Pulmonary artery endothelial cell (primary cell): Measurements from ENCODE around the gene SGK1. TPM values are rescaled to one million over a fixed set of nuclear protein-coding genes. Genes with fewer than 3 reads are reported as not detected.

Source experiments
- DNase-seq: peaks from one replicate; pipeline ENCODE4 v3.0.0-alpha.2; 2011; ENCODE audit warnings: low read depth, low spot score
- total RNA-seq: library from RNA; depleted of rRNA; stranded (reverse); fragments of >200 nt; gene quantifications from 2 replicates; pipeline ENCODE4 v1.2.3, GENCODE V29; 2014

SGK1 gene
- total RNA-seq, 1 donor from 2014 or later, result 242 TPM

DNA sequence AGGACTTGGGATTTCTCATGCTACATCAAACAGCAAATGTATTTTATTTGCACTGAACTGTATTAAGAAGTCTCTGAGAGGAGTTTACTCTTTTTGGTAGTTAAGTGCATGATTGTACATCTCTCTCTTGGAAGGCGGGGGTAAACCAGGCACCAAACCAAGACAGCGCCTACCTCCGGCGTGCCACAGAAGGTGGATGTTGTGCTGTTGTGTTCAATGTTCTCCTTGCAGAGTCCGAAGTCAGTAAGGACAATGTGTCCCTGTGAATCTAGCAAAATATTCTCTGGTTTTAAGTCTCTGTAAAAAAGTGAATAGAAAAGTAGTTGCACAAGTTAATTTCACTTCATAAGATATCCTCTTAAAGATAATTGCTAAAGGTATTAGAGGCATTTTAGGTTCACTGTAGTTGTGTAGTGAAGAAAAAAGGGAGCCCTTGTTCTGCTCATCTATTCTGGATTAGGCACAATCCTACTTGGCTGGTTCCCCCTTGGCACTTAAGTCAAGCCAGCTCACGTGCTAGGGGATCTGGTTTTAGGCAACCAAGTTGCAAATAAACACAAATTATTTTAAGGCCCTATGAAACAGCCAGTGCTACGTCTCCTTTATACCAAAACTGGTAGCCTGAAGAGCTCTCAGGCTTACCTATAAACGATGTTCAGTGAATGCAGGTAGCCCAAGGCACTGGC is 145.7 kb downstream of the SGK1 start:
- no peak for DNase-seq

DNA sequence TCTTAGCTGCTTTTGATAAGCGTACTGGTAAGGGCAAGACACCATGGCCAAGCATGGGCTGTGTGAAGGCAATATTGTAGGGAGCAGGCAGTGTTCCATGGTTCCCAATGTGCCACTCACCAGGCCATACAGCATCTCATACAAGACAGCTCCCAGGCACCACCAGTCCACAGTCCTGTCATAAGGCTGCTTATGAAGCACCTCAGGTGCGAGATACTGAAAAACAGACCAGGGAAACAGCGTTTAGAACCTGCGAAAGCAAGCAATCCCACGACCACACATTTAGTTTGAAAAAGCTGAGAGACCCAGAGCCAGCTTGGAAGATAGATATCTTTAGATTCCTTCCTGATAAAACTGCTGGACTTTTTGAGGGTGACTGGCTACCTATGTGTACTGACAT is 146.4 kb downstream of the SGK1 start:
- no peak for DNase-seq

GRCh38 chr6:134170844-134171243 is 147.1 kb downstream of the SGK1 start:
- no peak for DNase-seq

GRCh38 chr6:134169871-134170486 is 147.9 kb downstream of the SGK1 start:
- DNase-seq, result no peak

DNA sequence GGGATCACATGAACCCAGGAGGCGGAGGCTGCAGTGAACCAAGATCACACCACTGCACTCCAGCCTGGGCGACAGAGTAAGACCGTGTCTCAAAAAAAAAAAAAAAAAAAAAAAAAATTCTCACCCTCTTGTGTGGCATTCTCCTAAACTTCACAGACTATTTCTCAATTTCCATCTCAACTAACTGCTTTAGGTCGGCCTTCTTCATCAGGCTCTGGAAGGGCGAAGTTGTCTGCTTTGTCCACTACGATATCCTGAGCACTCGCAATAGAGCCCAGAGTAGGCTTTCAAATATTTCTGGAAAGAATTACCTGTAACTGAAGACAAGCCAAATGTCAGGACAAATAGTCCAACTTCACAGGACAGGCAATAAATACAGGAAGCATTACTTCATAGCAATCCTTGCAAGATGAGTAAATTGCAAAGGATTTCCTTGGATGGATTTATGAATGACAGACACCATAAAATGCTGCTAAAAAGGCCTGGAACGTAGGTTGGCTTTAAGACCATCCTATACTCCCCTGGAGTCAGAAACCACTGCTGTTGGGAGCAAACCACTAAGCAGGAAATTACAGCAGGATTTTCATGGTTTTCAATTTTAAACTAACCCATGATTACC is 149.2 kb downstream of the SGK1 start:
- no peak for DNase-seq

- no peak for DNase-seq
These were observed 151.2 kb downstream of the SGK1 start for GRCh38 chr6:134166511-134167261.

GRCh38 chr6:134165561-134166201 is 152.2 kb downstream of the SGK1 start:
- no peak for DNase-seq

- DNase-seq, result no peak
These were observed 153.6 kb downstream of the SGK1 start for GRCh38 chr6:134164300-134164699.

DNA sequence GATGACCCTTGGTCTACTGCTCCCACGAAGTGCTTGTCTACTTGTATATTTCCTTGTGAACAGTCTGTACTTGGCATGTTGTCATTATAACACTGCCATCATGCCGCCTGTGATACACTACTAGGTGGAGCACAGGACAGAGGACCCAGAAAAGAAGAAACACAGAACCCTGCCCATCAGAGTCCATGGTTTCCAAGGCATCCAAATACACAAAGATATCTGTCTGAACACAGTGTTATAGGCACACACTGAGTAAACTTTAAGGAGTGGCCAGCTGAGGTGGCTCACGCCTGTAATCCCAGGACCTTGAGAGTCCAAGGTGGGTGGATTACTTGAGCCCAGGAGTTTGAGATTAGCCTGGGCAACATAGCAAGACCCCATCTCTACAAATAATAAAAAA is 155.0 kb downstream of the SGK1 start:
- no peak for DNase-seq

- DNase-seq, result no peak
These were observed 156.9 kb downstream of the SGK1 start for GRCh38 chr6:134161041-134161440.

DNA sequence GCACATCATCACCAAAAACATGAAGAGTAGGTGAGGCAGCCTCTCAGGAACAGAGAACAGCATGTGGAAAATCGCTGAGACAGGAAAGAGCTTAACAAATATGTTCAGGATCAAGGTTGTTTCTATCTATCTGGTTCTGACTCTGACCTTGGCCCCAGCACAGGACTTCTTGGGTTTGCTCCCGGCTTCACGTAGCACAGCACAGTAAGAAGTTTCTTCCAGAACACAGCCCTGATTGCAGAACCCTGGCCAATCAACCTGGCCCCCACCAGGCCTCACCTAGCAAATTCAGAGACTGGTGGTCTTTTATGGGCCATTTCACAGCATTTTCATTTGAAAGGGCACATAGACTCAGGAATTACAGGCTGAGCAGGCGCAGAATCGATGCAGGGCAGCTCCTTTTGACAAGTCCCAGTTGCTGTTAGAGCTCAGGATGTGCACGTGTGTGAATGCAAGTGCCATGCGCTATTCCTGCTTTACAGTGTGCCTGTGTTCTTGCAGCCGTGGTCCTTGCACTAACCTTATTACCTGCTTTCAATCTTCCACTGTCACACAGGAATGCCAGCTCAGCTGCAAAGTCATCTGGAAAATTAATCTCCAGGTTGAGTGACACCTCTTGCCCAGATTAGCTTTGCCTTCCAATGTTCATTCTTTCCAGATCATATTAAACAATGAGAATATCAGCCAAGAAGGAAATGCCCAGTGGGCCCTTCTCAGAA is 165.0 kb downstream of the SGK1 start:
- no peak for DNase-seq

DNA sequence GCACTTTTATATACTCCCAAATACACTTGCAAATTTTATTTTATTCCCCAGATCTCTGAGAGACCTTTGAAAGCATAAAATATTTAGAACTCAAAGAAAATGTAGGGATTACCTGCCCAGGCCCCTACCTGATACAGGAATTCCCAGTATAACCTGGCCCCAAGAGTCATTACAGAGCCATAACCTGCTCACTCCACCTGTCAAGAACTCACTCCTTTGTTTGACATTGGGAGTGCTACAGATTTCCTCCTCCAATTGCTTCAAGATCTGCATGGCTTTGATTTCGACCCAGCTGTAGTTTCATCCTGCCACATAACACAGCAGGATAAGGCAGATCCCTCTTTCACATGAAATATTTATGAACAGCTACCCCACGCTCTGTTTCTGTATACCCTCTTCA is 169.3 kb downstream of the SGK1 start:
- no peak for DNase-seq

- no peak for DNase-seq
These were observed 170.8 kb downstream of the SGK1 start for GRCh38 chr6:134147034-134147533.

DNA sequence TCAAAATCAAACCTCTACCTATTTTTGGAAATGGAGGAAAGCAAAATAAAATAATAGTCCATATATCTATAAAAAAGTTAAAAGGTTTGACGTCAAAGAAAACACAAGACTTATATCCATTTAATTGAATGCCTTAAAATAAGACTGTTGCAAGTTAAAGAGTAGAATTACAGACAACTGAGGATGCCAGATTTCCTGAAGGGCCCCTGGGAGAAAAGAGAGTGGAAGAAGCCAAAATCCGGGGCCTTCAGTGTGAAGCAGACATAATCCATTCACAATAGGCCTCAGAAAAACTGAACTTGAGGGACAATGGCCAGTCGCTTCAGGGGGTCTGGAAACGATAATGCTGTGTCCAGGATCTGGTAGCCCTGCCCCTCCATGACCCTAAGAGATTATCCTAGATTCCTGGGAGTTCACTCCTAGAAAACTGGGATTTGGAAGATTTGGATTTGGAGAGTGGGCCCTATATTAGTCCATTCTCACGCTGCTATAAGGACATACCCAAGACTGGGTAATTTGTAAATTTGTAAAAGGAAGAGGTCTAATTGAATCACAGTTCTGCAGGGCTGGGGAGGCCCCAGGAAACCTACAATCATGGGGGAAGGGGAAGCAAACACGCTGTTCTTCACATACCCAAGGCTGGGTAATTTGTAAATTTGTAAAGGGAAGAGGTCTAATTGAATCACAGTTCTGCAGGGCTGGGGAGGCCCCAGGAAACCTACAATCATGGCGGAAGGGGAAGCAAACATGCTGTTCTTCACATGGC is 171.5 kb downstream of the SGK1 start:
- no peak for DNase-seq

DNA sequence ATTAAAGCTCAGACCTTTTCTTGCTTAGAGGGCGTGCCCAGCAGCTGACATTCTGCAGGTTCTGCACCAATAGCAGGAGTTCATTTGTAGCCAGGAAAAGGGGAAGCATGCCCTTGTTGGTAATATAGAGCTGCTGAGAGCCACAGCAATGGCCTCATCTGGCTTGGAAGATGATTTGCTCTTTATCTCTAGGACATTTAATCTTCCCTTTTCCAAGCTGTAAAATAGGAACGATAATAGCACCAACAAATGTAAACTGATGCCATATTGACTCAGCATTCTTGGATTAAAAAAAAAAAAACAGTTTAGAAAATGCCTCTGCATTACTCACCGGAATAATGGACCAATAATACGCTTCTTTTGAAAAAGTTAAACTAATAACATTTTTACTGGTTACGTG is 172.1 kb downstream of the SGK1 start:
- DNase-seq, result no peak

DNA sequence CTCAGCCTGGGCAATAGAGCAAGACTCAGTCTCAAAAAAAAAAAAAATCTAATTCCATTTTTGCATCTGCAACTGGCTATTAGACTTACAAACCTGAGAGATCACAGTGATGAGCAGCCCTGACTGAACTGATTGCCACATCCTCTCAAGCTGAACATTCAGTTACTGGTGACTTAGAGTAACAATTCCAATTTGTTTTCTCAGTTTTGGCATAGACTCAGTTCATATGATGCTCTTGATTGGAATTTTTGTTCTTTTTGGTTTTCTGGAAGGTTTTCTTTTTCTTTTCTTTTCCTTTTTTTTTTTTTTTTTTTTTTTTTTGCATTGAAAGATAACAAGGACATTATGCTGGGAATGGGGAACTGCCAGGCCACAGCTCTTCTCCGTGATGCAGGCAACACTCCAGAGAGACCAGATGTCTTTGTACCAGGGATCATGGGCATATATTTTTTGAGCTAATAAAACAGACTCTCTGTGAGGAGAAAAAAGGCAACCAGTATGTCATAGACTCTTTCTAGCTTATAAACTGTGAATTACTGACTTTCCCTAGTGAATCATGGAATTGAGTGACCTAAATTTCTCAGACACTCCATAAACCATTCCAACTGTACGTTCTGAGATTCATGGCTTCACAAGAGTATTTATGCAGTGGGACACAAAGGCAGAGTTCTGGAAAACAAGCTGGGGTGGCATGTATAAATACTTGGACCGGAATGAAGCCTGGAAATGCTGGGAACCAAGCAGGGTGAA is 179.5 kb downstream of the SGK1 start:
- no peak for DNase-seq

DNA sequence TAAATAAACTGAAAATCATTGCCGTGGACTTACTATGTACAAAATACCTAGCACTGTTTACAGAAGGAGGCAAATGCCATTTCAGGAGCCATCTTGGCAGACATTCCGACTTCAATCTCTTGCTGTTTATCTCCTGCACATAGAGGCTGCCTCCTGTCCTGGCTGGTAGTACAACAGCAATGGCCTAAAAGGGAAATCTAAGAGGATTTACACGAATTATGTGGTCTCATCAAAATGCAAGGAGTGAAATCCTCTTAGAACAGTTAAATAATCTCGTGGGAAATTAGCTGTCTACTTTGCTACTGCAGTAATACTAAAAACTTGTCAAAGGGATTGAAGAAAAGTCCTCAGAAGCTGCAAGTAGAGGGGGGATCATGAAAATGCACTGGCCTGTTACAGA is 183.3 kb downstream of the SGK1 start:
- no peak for DNase-seq

DNA sequence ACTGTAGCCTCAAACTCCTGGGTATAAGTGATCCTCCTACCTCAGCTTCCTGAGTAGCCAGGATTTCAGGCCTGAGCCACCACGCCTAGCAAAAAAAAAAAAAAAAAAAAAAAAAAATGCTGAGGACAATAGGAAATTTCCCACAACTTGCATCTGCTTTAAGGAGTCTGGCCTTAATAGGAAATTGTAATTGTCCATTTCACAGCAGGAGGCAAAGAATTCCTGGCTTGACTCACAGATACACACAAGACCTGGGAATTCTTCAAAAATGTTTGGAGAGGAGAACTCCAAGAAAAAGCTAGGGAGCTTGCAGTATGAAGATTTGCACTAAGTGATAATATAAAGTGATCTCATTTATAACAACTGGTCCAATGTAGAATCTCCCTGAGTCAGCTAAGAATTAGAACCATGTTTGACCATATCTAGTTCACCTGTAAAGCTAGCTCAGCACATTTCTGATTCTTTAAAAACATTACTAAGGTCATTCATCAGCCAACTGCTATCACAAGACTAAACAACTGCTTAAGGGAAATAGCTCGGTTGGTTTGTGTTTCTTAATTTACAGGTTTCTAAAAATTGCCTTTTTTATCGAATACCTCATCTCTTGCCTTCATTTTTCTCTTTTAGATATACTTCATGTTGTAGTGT is 185.3 kb downstream of the SGK1 start:
- no peak for DNase-seq
